NCI-H2029 treated with DMSO at 0.1 percent for 48 hours (cell line): ENCODE data around the gene GPC6.

ENCODE experiments used
- DNase-seq: peaks from one replicate; lab custom pipeline; 2025; lab: John Stamatoyannopoulos, UW

Gene GPC6

DNA sequence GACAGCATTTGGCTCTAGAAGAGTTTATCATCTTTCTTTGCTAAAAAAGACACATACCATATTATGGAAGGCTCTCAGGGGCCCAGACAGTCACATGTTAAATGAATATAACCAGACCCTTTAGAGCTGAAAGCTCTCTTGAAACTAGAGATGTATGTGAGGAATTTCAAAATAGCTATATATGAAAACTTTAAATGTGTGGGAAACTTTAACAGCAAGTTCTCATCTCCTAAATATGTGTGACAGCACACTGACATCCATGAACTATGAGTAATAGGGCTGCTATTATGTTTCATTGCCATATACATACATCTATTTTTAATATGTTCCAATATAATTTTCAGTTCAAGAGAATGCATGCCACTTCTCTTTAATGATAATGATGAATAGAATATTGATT is 509.5 kb downstream of the GPC6 start:
- no peak for DNase-seq

DNA sequence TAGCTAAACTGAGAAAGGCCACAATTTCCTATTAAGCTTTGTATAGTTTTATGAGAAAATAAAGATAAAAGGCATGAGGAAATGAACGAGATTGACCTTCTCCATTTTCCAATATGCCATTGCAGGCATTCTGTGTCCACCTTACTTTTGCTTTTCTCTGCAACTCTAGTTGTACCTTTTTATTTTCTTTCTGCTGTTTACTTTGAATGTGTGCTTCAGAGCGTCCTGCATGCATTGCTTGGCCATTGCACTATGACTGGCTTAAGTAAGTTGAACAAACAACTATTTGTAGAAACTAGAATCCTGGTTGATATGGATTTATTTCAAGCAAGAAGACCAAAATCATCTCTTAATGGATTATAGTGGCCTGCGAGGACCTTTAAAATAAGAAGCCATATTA is 510.3 kb downstream of the GPC6 start:
- DNase-seq, result no peak

DNA sequence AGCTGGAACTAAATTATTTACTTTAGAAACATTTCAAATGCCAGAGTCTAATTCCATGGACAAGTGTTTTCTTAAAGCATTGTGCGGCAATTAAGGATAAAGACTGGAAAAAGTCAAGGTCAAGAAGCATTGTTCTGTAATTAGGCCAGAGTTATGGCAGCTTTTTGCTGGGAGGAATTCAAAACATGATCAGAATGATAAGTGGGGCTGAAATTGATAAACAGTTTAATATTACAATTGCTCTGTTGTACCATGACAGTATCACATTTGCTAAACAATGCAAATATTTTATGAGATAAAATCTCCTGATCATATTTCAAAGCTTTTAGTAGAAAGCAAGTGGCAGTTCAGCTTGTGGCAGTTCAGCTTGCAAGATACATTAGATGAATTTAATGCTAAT is 513.7 kb downstream of the GPC6 start:
- no peak for DNase-seq

DNA sequence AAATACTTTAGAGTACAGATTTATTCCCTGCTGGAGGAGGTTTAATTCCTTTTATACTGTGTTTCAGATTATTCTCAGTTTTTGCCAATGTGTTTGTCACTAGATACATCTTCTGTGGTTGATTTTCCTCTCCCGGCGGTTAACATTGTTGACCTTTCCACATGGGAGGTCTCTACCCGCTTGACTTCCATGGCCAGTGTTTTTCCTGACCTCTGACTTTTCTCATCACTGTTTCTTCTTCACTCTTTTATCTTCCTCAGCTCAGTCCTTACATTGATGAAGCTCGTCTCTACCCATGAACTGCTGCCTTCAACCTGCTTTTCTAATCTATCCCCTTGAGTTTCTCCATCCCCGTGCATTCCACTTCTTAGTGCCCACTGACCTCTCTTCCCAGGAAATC is 517.4 kb downstream of the GPC6 start:
- DNase-seq, result no peak

DNA sequence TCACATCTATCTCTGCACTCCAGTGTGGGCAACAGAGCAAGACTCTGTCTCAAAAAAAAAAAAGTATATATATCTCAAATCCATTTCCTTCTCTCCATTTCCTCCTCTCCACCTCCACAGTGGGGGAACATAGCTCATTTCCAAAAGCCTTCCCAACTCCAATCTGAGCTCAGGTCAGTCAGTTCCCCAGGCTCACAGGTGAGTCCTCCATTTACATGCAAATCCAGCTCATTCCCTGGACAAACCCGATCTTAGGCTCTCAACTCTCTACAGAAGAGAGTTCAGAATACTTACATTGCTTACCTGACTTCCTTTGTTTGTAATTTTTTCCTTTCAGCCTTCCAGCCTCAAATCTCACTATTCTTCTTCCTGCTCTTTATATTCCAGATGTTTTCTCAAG is 518.3 kb downstream of the GPC6 start:
- DNase-seq, result no peak

DNA sequence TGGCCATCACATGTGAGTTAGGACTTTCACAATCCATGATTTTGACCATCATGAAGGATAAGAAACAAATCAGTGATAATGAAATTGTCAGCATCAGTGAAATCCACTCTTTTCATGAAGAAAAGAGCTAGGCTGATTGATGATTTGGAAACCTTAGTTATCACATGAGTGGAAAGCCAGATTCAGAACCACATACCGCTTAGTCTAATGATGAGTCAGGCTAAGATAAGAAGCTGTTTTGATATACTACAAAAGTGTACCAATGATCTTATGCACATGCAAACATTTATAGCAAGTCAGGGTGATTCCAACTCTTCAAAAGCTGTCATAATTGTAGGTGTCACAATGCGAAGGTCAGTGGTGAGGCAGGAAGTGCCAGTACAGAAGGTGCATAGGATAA is 519.3 kb downstream of the GPC6 start:
- DNase-seq, result no peak

DNA sequence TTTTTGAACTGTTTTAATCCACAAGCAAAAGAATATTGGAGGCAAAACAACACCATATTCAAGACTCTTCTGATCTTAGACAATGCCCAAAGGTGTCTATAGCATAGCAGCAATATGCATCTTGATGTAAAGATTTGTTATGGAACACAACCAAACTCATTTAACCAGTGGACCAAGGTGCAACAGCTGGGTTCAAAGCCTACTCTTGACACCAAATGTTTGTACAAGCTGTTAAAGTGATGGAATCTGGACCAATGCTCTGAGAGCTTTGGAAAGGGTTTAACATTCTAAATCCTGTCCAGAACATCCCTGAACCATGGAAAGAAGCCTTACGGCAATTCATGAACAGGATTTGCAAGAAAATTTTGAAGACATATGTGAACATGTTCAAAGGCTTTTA is 520.0 kb downstream of the GPC6 start:
- DNase-seq, result no peak

DNA sequence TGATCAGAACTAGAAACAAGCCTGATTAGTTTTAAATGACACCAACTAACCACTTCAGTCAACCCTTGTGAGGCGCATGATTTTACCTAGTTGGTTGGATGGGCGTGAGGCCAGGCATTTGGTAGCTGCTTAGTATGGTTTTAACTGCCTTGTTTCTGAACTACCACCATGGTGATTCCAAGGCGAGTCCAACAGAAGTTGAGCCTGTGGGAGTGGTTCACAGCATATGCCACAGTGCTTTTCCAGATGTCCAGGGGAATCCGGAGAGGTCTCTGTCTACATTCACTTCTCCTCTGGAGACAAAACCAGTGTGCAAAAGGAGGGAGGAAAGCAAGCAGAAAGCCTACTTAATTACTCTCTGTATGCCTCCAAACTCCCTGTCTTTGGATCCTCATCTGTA is 524.1 kb downstream of the GPC6 start:
- DNase-seq, result no peak

DNA sequence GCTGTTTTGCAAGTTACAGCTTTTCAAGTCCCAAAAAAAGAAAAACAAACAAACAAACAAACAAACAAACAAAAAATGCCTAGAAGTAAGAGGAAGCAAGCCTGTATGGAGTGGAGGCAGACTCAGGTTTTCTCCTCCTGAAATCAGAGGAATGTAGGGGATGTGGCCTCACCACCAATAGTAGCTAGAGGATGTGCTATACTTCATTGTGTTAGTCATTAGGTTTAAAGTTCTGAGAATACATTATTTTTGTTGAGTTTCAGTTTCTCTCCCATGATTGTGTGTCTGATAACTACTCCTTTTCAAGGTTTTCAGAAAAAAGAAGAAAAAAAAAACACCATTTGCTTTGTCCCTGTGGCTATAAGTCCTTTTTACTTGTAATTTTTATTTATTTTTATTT is 524.5 kb downstream of the GPC6 start:
- DNase-seq, result no peak

DNA sequence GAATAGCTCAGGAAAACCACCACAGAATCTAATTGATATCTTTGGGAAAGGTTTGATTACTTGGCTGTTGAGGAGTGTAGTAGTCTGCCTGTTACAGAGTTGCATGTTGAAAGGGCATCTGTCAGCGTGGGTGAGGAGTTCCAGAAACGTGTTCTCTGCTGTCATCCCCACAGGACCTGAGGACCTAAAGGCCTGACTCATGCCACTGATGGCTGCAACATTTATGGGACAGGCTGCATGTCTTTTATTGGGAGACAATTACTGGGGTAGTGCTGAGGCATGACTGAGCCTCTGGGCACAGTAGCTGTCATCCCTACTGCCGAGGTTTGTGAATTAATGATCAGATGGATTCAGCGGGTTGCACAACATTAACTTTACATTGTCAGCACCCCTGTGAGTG is 525.9 kb downstream of the GPC6 start:
- DNase-seq, result no peak

DNA sequence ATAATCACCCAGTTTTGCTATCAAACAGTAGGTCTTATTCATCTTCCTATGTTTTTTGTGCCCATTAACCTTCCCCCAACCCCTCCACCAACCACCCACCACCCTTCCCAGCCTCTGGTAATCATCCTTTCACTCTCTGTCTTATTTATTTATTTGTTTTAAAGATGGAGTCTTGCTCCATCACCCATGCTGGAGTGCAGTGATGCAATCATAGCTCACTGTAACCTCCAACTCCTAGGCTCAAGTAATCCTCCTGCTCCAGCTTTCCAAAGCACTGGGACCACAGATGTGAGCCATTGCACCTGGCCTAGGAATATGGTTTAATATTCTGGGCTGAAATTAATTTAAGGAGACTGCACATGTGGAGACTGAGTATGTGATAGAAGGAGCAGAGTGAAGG is 527.0 kb downstream of the GPC6 start:
- no peak for DNase-seq

DNA sequence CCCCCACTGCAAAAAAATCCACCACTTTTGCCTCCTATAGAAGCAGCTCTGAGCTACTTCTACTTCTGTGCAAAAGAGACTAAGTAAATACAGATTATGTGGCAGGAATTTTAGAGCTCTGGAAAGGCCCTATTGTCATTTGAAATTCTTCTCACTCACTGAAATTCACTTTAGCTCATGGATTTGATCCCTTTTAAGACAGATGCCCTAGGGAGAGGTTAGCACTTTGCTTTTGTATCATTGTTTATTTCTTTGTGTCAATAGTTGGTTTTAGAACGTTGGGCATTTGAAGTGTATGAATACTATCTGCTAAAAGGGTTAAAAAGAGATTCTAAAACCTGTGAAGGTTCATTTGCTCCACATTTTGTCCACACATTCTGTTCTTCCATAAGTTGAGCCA is 528.7 kb downstream of the GPC6 start:
- DNase-seq, result no peak

DNA sequence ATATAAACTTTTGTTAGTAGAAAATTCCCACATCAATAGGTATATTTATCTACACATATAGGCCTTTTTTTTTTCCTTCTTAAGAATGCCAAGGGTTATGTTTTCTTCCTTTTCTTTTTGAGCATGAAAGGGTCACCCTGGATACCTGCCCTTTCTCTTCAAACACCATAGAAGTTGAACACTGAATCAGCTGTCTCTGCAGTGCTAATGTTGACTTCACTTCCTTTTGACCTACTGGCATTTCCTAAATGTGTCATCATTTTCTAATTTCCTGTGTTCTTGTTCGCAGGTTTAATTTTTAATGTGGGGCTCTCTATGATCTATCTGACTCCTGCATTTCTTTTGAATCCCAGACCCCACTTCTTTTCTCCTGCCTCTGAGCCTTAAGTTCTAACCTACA is 532.0 kb downstream of the GPC6 start:
- DNase-seq, result no peak

DNA sequence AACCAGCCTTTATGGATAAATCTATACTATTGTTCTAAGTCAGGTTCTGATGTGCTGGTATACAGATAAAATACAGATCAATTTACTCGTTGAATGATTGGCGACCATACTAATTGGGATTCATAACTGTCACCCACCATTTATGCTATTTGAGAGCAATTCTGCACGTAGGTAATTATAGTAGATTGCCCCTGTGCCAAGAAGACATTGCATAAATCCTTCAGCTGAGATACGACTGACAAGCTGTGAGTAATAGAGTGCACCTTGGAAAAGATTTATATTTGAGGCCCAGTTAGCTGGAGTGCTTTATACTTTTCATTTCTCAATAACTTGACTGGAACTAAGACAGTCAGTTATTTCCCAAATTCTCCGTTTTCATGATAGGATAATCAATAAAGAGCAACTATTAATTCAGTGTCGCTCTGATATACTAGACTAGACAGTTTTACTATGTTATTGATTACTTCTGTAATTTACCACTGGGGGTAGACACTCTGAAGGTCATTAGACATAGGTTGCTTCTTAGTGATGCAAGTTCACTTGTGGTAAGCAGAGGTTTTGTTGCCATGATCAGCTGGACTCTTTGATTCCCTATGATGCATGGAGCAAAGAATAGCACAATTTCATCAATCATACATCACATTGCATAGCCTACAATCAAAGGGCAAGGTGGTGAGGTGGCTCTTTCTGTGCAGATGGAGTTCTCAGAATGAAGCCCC is 536.3 kb downstream of the GPC6 start:
- DNase-seq, result no peak

DNA sequence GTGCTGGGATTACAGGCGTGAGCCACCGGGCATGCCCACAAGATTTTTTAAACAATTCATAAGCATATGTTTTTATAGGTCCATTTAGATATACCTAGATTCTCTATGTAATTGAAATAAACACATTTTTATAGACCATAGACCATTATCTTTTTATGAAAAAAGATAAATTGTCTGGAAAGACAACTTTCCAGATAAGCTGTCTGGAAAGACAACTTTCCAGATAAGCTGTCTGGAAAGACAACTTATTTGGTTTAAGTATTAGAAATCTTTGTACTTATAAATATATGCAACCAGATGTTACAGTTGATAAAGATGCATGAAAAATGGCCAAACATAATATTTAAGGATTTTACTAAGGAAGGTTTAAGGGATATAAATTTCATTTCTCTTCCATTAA is 538.5 kb downstream of the GPC6 start:
- DNase-seq, result no peak

DNA sequence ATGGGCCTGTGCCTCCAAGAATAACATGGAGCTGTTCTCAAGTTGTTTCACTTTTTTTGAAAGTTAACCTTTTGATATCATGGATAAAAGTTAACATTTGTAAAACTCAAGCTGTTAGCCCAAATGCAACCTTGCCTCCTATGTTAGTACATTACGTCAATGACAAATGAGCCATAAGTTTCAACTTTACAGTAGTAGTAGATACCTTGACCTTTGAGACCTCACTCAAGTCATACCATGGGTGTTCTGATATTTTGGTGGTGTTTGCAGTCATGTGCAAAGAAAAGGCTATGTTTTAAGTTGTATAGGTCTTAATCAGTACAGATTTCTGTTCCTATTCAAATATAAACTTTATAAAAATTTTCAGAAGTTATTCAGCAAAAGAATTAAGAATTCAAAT is 539.2 kb downstream of the GPC6 start:
- no peak for DNase-seq

DNA sequence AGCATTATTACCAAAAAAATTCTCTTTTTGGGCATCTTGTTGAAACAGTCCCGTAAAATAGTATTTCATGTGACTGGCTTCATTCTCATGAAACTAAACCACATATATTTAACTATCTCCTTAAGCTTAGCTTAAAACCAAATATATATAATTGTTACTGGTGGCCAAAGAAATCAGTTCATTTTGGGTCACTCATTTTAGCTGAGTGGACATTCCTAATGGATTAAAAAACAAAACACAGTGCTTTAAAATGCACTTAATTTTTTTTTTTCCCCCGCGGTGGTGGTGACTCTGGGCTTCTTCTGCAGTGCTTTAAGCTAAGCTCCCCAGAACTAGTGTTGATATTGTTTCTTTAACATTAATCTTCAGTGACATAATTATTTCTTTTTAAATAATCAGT is 540.1 kb downstream of the GPC6 start:
- DNase-seq, result no peak

DNA sequence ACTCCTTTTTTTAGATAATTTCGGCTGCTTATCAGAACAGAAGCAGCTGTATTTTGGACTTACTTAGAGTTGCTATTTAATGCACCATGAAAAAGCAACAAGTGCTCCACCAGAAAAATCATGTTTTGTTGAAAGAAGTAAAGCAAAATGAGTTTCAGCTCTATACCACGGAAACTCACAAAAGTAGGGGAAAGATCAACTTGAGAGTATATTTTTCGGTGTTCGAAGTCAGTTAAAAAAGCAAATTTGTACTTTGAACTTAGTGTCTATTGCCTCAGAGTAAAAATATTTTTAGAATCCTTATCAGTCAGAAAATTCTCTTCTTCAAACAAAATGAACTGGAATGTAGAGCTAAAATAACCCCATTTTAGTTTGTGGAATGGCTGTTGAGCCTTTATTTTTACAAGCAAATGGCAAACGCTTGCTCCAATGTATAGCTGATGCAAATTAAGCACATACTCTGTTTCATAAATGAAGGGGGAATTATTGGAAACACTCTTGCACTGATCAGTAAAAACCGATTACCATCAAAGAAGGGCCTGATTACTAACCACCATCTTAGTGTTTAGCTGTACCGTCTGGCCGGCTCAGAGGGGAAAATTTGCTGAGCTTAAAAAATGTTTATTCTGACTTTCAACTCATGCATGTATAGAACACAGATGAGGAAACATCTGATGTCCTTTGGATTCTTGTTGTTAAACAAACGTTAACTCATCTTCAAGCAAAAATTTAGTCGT is 540.7 kb downstream of the GPC6 start:
- no peak for DNase-seq

DNA sequence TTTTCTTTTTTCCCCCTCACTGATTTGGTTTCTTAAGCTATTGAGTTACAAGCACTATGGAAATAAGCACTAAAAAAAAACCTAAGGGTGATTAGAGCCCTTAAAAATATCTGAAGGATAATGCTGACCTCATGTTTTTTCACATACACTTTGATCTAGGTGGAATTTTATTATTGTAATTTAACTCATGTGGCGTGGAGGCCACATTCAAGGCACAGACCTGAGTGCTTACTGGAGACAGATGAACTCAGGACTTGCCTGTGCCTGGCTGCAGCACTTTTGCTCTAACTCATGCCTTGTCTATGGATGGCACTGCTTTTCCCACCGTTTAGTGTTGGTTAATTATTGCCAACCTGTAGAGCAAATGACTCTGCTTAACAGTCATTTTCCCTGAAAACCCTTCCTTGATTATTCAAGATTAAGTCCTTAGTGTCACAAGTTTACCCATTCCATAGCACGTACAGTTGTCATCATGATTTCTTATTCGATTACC is 541.4 kb downstream of the GPC6 start:
- no peak for DNase-seq

DNA sequence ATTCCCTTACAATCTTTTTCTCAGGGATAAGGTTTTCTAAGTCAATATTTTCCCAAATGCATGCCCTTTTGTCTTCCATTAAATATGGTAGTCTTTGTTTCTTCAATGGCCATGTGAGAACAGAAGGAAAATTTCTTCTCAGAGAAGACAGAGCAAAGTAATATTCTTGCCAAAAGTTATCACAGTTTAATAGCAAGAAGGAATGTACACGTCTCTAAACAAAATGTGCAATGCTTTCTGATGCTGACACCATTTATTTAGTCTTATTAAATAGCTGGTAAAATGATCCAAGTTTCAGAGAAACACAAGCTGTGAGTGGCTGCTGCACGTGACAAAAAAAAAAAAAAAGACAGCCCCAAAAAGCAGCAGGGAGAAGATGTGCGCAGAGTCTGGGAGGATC is 542.5 kb downstream of the GPC6 start:
- no peak for DNase-seq

DNA sequence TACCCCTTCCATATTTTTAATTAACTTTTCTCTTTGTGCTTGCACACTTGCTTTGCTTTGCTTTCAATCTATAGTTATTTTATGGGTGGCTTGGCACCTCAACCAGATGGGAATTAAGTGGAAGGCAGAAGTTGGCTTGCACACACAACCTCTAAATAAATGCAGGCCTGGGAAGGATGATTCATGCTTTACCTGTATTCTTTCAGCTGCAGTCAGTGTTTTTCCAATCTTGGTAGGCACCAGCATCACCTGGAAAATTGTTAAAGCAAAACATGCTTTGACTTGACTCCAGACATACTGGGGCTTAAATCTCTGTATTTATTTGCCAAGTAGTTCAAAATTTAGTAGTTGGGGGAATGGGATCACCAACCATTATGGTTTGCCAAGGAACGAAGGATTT is 543.0 kb downstream of the GPC6 start:
- no peak for DNase-seq

DNA sequence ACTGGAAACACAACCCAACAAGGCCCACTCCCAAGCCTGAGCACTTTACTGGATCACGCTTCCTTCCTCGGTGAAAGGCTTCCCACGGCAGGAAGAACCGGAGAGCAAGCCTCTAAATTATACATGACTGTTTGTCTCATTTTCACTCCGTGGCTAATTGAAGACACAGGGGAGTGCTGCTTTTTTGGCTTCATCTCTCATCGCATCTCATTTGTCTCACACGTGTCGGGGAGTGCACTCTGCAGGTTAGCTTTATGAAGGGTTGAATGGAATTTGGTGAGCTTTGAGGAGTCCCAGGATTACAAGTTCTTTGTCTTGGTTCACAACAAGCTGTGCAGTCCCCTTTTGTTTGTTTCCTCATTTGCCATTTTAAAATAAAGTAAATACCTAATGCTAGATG is 544.6 kb downstream of the GPC6 start:
- DNase-seq, result no peak

DNA sequence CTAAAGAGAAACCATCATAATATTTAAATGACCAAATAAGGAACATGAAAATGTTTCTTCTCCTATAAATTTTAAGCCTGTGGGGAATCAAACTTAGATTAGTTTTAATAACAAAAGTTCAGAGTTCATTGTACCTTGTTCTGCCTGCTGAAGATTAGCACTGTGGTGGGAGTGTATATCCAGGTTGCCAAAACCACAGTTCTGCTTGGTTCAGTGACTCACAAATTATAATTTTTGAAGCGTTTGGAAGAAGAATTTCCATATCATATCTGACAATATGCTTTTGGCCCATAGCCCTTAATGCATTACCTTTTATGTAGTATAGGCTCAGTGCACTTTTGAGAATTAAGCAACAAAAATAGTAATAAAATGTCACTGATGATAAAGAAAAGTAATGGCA is 545.2 kb downstream of the GPC6 start:
- DNase-seq, result no peak

DNA sequence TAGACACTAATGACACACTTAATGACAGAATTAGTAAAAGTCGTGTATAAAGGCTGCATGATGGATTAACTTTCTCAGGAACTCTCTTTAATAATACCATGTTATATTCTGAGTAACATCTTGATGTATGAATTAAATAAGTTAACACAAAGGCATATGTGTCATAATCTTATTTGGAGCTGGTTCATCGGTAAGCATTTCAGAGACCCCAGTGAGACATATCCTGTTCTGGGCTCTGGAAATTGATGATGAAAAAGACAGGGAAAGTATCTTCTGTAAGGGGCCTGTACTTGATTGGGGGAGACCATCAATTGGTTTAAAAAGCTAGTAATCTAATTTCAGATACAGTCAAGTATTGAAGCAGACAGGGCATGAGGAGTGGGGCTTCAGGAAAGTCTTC is 547.9 kb downstream of the GPC6 start:
- DNase-seq, result no peak
